IMR-90 (cell line): ENCODE measurements around the gene OAF. TPM values are rescaled to one million over a fixed set of nuclear protein-coding genes. Genes with fewer than 3 reads are reported as not detected.

Source experiments
- ATAC-seq: fragments of 200-7000 bp; cut with Tn5 transposase; 2 replicates; pipeline ENCODE4 v1.9.1; 2020; ENCODE audit warnings: low read depth, mild to moderate bottlenecking, moderate library complexity
- BruUV-seq: library from RNA; stranded (reverse); fragments of 400-500 nt; replicated peaks from 2 replicates; lab custom pipeline; 2021; lab: Mats Ljungman, UMichigan
- CTCF ChIA-PET: fragments of 300-600 bp; formaldehyde crosslinking; extraction: SDS; loops from one replicate; lab custom pipeline; 2021; ENCODE audit warnings: antibody characterized with exemption; lab: Yijun Ruan, JAX
- POLR2A ChIA-PET: fragments of 300-600 bp; sonication (Branson Sonifier 250); formaldehyde crosslinking; loops from one replicate; lab custom pipeline; 2022; ENCODE audit warnings: antibody characterized with exemption; ENCODE audit not compliant: unreplicated experiment; lab: Charles Lee
- DNase-seq: peaks from one replicate; pipeline ENCODE4 v3.0.0; 2013
- H2AFZ ChIP-seq: replicated peaks from 2 replicates; pipeline ENCODE3; 2013; ENCODE audit warnings: low read length, mild to moderate bottlenecking; ENCODE audit not compliant: poor library complexity
- H2AK5ac ChIP-seq: 2 replicates; pipeline ENCODE4 v1.6.1; 2013; ENCODE audit warnings: low read depth, low read length, inconsistent platforms
- H2AK9ac ChIP-seq: replicated peaks from 2 replicates; pipeline ENCODE3; 2013; ENCODE audit warnings: mild to moderate bottlenecking, low read depth, low read length, moderate library complexity; ENCODE audit not compliant: poor library complexity
- H2BK120ac ChIP-seq: 2 replicates; pipeline ENCODE4 v1.6.1; 2013; ENCODE audit warnings: low read depth, low read length, inconsistent platforms
- H2BK15ac ChIP-seq: 3 replicates; pipeline ENCODE4 v1.6.1; 2013; ENCODE audit warnings: low read depth, low read length, inconsistent platforms
- H2BK20ac ChIP-seq: 2 replicates; pipeline ENCODE4 v1.6.1; 2013; ENCODE audit warnings: low read depth, mild to moderate bottlenecking, inconsistent platforms, low read length, moderate library complexity
- H2BK5ac ChIP-seq: 2 replicates; pipeline ENCODE4 v1.6.1; 2013; ENCODE audit warnings: mild to moderate bottlenecking, low read depth, low read length, inconsistent platforms; ENCODE audit not compliant: poor library complexity, severe bottlenecking
- H3K14ac ChIP-seq: replicated peaks from 2 replicates; pipeline ENCODE4 v1.6.1; 2013; ENCODE audit warnings: low read depth, low read length, inconsistent platforms
- H3K18ac ChIP-seq: 2 replicates; pipeline ENCODE4 v1.6.1; 2013; ENCODE audit warnings: low read depth, low read length, control low read depth
- H3K23ac ChIP-seq: 2 replicates; pipeline ENCODE4 v1.6.1; 2013; ENCODE audit warnings: low read depth, low read length, inconsistent platforms
- H3K27ac ChIP-seq: 2 replicates; pipeline ENCODE4 v1.5.1; 2013; ENCODE audit warnings: mild to moderate bottlenecking, control low read depth, low read length; ENCODE audit not compliant: insufficient read depth
- H3K27me3 ChIP-seq: 2 replicates; pipeline ENCODE4 v1.6.1; 2013; ENCODE audit warnings: low read length; ENCODE audit not compliant: control insufficient read depth, insufficient read depth
- H3K36me3 ChIP-seq: 2 replicates; pipeline ENCODE4 v1.6.1; 2013; ENCODE audit warnings: low read length, mixed read lengths; ENCODE audit not compliant: control insufficient read depth, insufficient read depth
- H3K4ac ChIP-seq: 2 replicates; pipeline ENCODE4 v1.6.1; 2013; ENCODE audit warnings: low read depth, low read length, inconsistent platforms
- H3K4me1 ChIP-seq: 2 replicates; pipeline ENCODE4 v1.6.1; 2013; ENCODE audit warnings: low read length, mixed read lengths; ENCODE audit not compliant: control insufficient read depth, insufficient read depth
- H3K4me2 ChIP-seq: 2 replicates; pipeline ENCODE4 v1.6.1; 2013; ENCODE audit warnings: low read depth, mild to moderate bottlenecking, control low read depth, low read length, moderate library complexity
- H3K4me3 ChIP-seq: 2 replicates; pipeline ENCODE4 v1.5.1; 2013; ENCODE audit warnings: low read depth, mild to moderate bottlenecking, control low read depth, low read length, moderate library complexity; ENCODE audit not compliant: insufficient read depth
- H3K56ac ChIP-seq: 2 replicates; pipeline ENCODE4 v1.6.1; 2013; ENCODE audit warnings: low read length, inconsistent platforms; ENCODE audit not compliant: insufficient read depth; ENCODE audit errors: extremely low read depth
- H3K79me1 ChIP-seq, 2 experiments: 2 replicates each; pipeline ENCODE4 v1.6.1; 2013; ENCODE audit warnings: low read length in 2 of 2, inconsistent platforms in 1 of 2, low read depth in 1 of 2
- H3K9ac ChIP-seq: 2 replicates; pipeline ENCODE4 v1.6.1; 2013; ENCODE audit warnings: low read depth, low read length, control low read depth
- H3K9me1 ChIP-seq: 2 replicates; pipeline ENCODE4 v1.6.1; 2013; ENCODE audit warnings: low read length, inconsistent platforms; ENCODE audit not compliant: insufficient read depth
- H3K9me3 ChIP-seq: 2 replicates; pipeline ENCODE4 v1.6.1; 2013; ENCODE audit warnings: low read length; ENCODE audit not compliant: control insufficient read depth, insufficient read depth
- H4K20me1 ChIP-seq: 2 replicates; pipeline ENCODE4 v1.6.1; 2013; ENCODE audit warnings: low read length, inconsistent platforms; ENCODE audit not compliant: insufficient read depth
- H4K5ac ChIP-seq: 2 replicates; pipeline ENCODE4 v1.6.1; 2013; ENCODE audit warnings: mild to moderate bottlenecking, low read depth, low read length, control low read depth
- H4K8ac ChIP-seq, 2 experiments: 2 replicates each; pipeline ENCODE4 v1.6.1; 2013; ENCODE audit warnings: low read depth in 2 of 2, low read length in 2 of 2, control low read depth in 1 of 2, inconsistent platforms in 1 of 2
- H4K91ac ChIP-seq: 2 replicates; pipeline ENCODE4 v1.6.1; 2013; ENCODE audit warnings: low read depth, low read length, inconsistent platforms; ENCODE audit not compliant: insufficient read depth
- BHLHE40 ChIP-seq: fragments of 150-350 bp; IDR thresholded peaks from 2 replicates; pipeline ENCODE4 v1.6.1; 2016; ENCODE audit warnings: mild to moderate bottlenecking, low read depth, low read length
- CEBPB ChIP-seq: IDR thresholded peaks from 2 replicates; pipeline ENCODE4 v1.6.1; 2012; ENCODE audit warnings: low read depth, low read length, improper control_type of control experiment
- CHD1 ChIP-seq: IDR thresholded peaks from 2 replicates; pipeline ENCODE4 v1.6.1; 2012; ENCODE audit warnings: low read depth, low read length, improper control_type of control experiment
- CTCF ChIP-seq: conservative IDR thresholded peaks from 2 replicates; pipeline ENCODE4 v1.5.1; 2012; ENCODE audit warnings: mild to moderate bottlenecking, low read depth, low read length, improper control_type of control experiment
- MAFK ChIP-seq: IDR thresholded peaks from 2 replicates; pipeline ENCODE4 v1.6.1; 2012; ENCODE audit warnings: low read depth, low read length, improper control_type of control experiment
- NFE2L2 ChIP-seq: fragments of 150-350 bp; IDR thresholded peaks from 2 replicates; pipeline ENCODE4 v1.6.1; 2016; ENCODE audit warnings: low read depth, mild to moderate bottlenecking, low read length
- RAD21 ChIP-seq: IDR thresholded peaks from 2 replicates; pipeline ENCODE4 v1.6.1; 2012; ENCODE audit warnings: low read length, improper control_type of control experiment
- SMC3 ChIP-seq: fragments of 150-350 bp; IDR thresholded peaks from 2 replicates; pipeline ENCODE4 v1.6.1; 2016; ENCODE audit warnings: low read depth, mild to moderate bottlenecking, antibody characterized with exemption, low read length, moderate library complexity
- WGBS, 2 experiments: methylation state at CpG; one replicate each; pipeline versions ENCODE4 v1.1.5 to v1.1.7; 2013; ENCODE audit warnings: missing lambda C conversion rate in 2 of 2; ENCODE audit not compliant: insufficient read length in 1 of 2; ENCODE audit errors: extremely low coverage in 2 of 2; 5-methylcytosine and 5-hydroxymethylcytosine counted together
- dilution Hi-C: fragments of 300-500 bp; cut with HindIII; formaldehyde crosslinking; loops from one replicate; pipeline ENCODE4 v1.14.3; 2018; ENCODE audit warnings: low sequenced_read_pairs; ENCODE audit not compliant: unreplicated experiment
- in situ Hi-C: fragments of 300-500 bp; cut with MboI; formaldehyde crosslinking; loops from 3 replicates; pipeline ENCODE4 v1.14.3; 2019; ENCODE audit warnings: low sequenced_read_pairs, inconsistent platforms, mixed read lengths
- intact Hi-C: fragments of 100-400 bp; cut with micrococcal nuclease; formaldehyde crosslinking; loops from 2 replicates; pipeline ENCODE4 v1.10.0; 2022
- polyA plus RNA-seq, 3 experiments: library from polyadenylated mRNA; depleted of rRNA; stranded (reverse); fragments of >200 nt; gene quantifications; 2 replicates each; pipeline ENCODE4 v1.2.3, GENCODE V29; 2012; ENCODE audit warnings: low replicate concordance in 1 of 3
- total RNA-seq: library from RNA; depleted of rRNA; stranded (reverse); fragments of >200 nt; gene quantifications from 2 replicates; pipeline ENCODE4 v1.2.3, GENCODE V29; 2012

The OAF gene
- total and polyA plus RNA-seq, 2 of the 4 experiments (the other 2 are of a cell fraction) = 9.9 to 42.0 TPM

- TF ChIP-seq CTCF = no peak
These were observed 15.1 kb upstream of the OAF start (continued) for GRCh38 chr11:120195601-120196320.

GRCh38 chr11:120196826-120197225 lies 14.0 kb upstream of the OAF start:
- no peak overlapping the region for H2BK20ac ChIP-seq
- no peak overlapping the region for H3K4me2 ChIP-seq
- H3K4ac ChIP-seq = no peak overlapping the region
- no TSS peak for BruUV-seq
- no peak overlapping the region for H3K23ac ChIP-seq
- ATAC-seq = no peak
- no peak for DNase-seq
- H3K4me1 ChIP-seq = no peaks in the 10 kb centered on the region
- TF ChIP-seq MAFK (no peak), CEBPB (no peak), NFE2L2 (no peak), BHLHE40 (no peak), CHD1 (no peak), SMC3 (no peak), RAD21 (no peak)
- H4K8ac ChIP-seq = no peak overlapping the region
- H4K20me1 ChIP-seq = no peaks in the 10 kb centered on the region
- no peak overlapping the region for H2BK5ac ChIP-seq
- no peak overlapping the region for H3K4me3 ChIP-seq
- H3K18ac ChIP-seq = no peak overlapping the region
- POLR2A ChIA-PET = no interaction called here
- no peak overlapping the region for H3K14ac ChIP-seq
- H3K36me3 ChIP-seq = no peaks in the 10 kb centered on the region
- H3K79me1 ChIP-seq = no peaks in the 10 kb centered on the region
- dilution Hi-C loops (no loop called here), in situ Hi-C loops (no loop called here), intact Hi-C loops (no loop called here)
- H3K9ac ChIP-seq = no peak overlapping the region
- H4K5ac ChIP-seq = no peak overlapping the region
- no peak overlapping the region for H2AK5ac ChIP-seq
- no peaks in the 10 kb centered on the region for H3K9me3 ChIP-seq
- H2BK120ac ChIP-seq = no peak overlapping the region
- H2AK9ac ChIP-seq = no peak overlapping the region
- H3K9me1 ChIP-seq = no peaks in the 10 kb centered on the region
- H4K91ac ChIP-seq = no peak overlapping the region
- H3K27ac ChIP-seq = no peak overlapping the region
- H2AFZ ChIP-seq = no peak overlapping the region
- no peak overlapping the region for H2BK15ac ChIP-seq
- CTCF ChIA-PET = interaction anchor here (0.5 kb wide), 1 partner anchor 106 kb away, joined by 3 read pairs; no protein-coding TSS in a partner anchor
- H3K27me3 ChIP-seq = peaks cover 62% of the 10 kb centered on the region
- WGBS, 2 experiments = 100% methylated on average over 3 of the region's 6 CpGs; no CpG with 5 or more reads in 1 of the 2 experiments
- no peak overlapping the region for H3K56ac ChIP-seq
